Endothelial cell of umbilical vein (primary cell): ENCODE measurements around the gene TXK. TPM values are rescaled to one million over a fixed set of nuclear protein-coding genes. Genes with fewer than 3 reads are reported as not detected.

Experiments used
- BruUV-seq: library from RNA; stranded (reverse); fragments of 400-500 nt; replicated peaks from 2 replicates; lab custom pipeline; 2021; lab: Mats Ljungman, UMichigan
- CTCF ChIA-PET: fragments of 300-600, 350-600 bp; sonication (Branson Sonifier 250); formaldehyde crosslinking; loops from one replicate; lab custom pipeline; 2021; ENCODE audit warnings: antibody characterized with exemption, inconsistent platforms; lab: Charles Lee
- POLR2A ChIA-PET: fragments of 300-600, 350-600 bp; sonication (Branson Sonifier 250); formaldehyde crosslinking; loops from one replicate; lab custom pipeline; 2021; ENCODE audit warnings: antibody characterized with exemption, inconsistent platforms; lab: Charles Lee
- DNase-seq: peaks from one replicate; pipeline ENCODE4 v3.0.0-alpha.2; 2011; ENCODE audit warnings: low read depth, low spot score
- FAIRE-seq: peaks from 2 replicates; lab custom pipeline; 2011; peaks lifted over from hg19 to GRCh38; lab: Jason Lieb, UNC
- H2AFZ ChIP-seq: 2 replicates; pipeline ENCODE4 v1.6.0; 2012; ENCODE audit warnings: low read depth, low read length, control low read depth, inconsistent platforms
- H3K27ac ChIP-seq: 2 replicates; pipeline ENCODE4 v1.5.1; 2011; ENCODE audit warnings: low read depth, mild to moderate bottlenecking, control low read depth, low read length, moderate library complexity; ENCODE audit not compliant: insufficient read depth
- H3K27me3 ChIP-seq, 2 experiments: 2 replicates each; pipeline versions ENCODE4 v1.6.0 to v1.6.1; 2011; ENCODE audit warnings: low read length in 2 of 2, mixed read lengths in 1 of 2; ENCODE audit not compliant: control insufficient read depth in 2 of 2, insufficient read depth in 2 of 2
- H3K36me3 ChIP-seq, 2 experiments: 2 replicates in 1 of 2; 3 replicates in 1 of 2; pipeline ENCODE4 v1.5.1; 2011; ENCODE audit warnings: low read length in 2 of 2, mild to moderate bottlenecking in 1 of 2, moderate library complexity in 1 of 2; ENCODE audit not compliant: control insufficient read depth in 2 of 2, insufficient read depth in 2 of 2; ENCODE audit errors: extremely low read depth in 1 of 2
- H3K4me1 ChIP-seq: 3 replicates; pipeline ENCODE4 v1.5.1; 2011; ENCODE audit warnings: mild to moderate bottlenecking, low read length; ENCODE audit not compliant: control insufficient read depth, insufficient read depth; ENCODE audit errors: extremely low read depth
- H3K4me2 ChIP-seq: 2 replicates; pipeline ENCODE4 v1.6.1; 2011; ENCODE audit warnings: low read length, control low read depth, mixed read lengths; ENCODE audit not compliant: insufficient read depth
- H3K4me3 ChIP-seq, 3 experiments: fragments of 200-600 bp in 1 of 3; sonication (generic), shearing (Covaris generic) in 1 of 3; replicated peaks in 1 of 3; 2 replicates each; pipeline ENCODE4 v1.5.1; 2011 to 2016; ENCODE audit warnings: control low read depth in 3 of 3, low read length in 3 of 3, mild to moderate bottlenecking in 2 of 3, inconsistent platforms in 1 of 3, low read depth in 1 of 3, moderate library complexity in 1 of 3; ENCODE audit not compliant: insufficient read depth in 1 of 3
- H3K79me2 ChIP-seq: 2 replicates; pipeline ENCODE4 v1.6.0; 2012; ENCODE audit warnings: low read length, inconsistent platforms; ENCODE audit not compliant: control insufficient read depth, insufficient read depth
- H3K9ac ChIP-seq: replicated peaks from 2 replicates; pipeline ENCODE3; 2011; ENCODE audit warnings: low read length, control low read depth; ENCODE audit not compliant: insufficient read depth; ENCODE audit errors: extremely low read depth
- H3K9me1 ChIP-seq: replicated peaks from 3 replicates; pipeline ENCODE4 v1.6.0; 2011; ENCODE audit warnings: mild to moderate bottlenecking, low read length; ENCODE audit not compliant: control insufficient read depth, insufficient read depth; ENCODE audit errors: extremely low read depth
- H3K9me3 ChIP-seq: replicated peaks from 2 replicates; pipeline ENCODE4 v1.5.1; 2012; ENCODE audit warnings: low read length, inconsistent platforms; ENCODE audit not compliant: control insufficient read depth, insufficient read depth
- H4K20me1 ChIP-seq: replicated peaks from 2 replicates; pipeline ENCODE3; 2011; ENCODE audit warnings: mild to moderate bottlenecking, low read length; ENCODE audit not compliant: control insufficient read depth, insufficient read depth; ENCODE audit errors: extremely low read depth
- EZH2 ChIP-seq: IDR thresholded peaks from 2 replicates; pipeline ENCODE4 v1.6.1; 2012; ENCODE audit warnings: borderline replicate concordance, low read depth, mild to moderate bottlenecking, moderate library complexity, low read length, inconsistent platforms; ENCODE audit not compliant: severe bottlenecking
- FOS ChIP-seq: IDR thresholded peaks from 2 replicates; pipeline ENCODE4 v1.6.1; 2011; ENCODE audit warnings: mild to moderate bottlenecking, low read length, moderate library complexity, borderline replicate concordance; ENCODE audit not compliant: insufficient read depth
- GATA2 ChIP-seq: IDR thresholded peaks from 2 replicates; pipeline ENCODE4 v1.7.0; 2011; ENCODE audit warnings: low read depth, mild to moderate bottlenecking, moderate library complexity, mixed read lengths, low read length; ENCODE audit not compliant: insufficient read length, insufficient read depth
- JUN ChIP-seq: IDR thresholded peaks from 2 replicates; pipeline ENCODE4 v1.6.1; 2011; ENCODE audit warnings: borderline replicate concordance, low read depth; ENCODE audit not compliant: insufficient read length, insufficient read depth
- MYC ChIP-seq: IDR thresholded peaks from one replicate; pipeline ENCODE4 v1.6.1; 2011; ENCODE audit warnings: mild to moderate bottlenecking, low read depth, low read length
- POLR2A ChIP-seq: IDR thresholded peaks from 2 replicates; pipeline ENCODE4 v1.6.1; 2012; ENCODE audit warnings: low read depth, mild to moderate bottlenecking, control low read depth, low read length
- POLR2AphosphoS5 ChIP-seq: IDR thresholded peaks from 2 replicates; pipeline ENCODE4 v1.6.1; 2012; ENCODE audit warnings: low read depth, mild to moderate bottlenecking, control low read depth, low read length, moderate library complexity; ENCODE audit not compliant: insufficient read depth
- dilution Hi-C: fragments of 300-500 bp; cut with MboI; formaldehyde crosslinking; loops from one replicate; pipeline ENCODE4 v1.15.0; 2019; ENCODE audit warnings: low sequenced_read_pairs; ENCODE audit not compliant: extremely low pct_ligation_motif_present
- intact Hi-C: fragments of 100-400 bp; cut with micrococcal nuclease; formaldehyde crosslinking; loops from one replicate; pipeline ENCODE4 v1.10.0; 2022
- polyA plus RNA-seq, 4 experiments: library from polyadenylated mRNA; depleted of rRNA in 3 of 4; stranded (reverse) in 3 of 4; unstranded in 1 of 4; fragments of >200 nt; gene quantifications; 2 replicates each; pipeline versions ENCODE4 v1.2.1 to v1.2.3, GENCODE V29; 2011 to 2012; ENCODE audit warnings: missing spikeins in 1 of 4
- total RNA-seq: library from RNA; stranded (reverse); gene quantifications from 2 replicates; pipeline ENCODE4 v1.2.3, GENCODE V29; 2021
- TF ChIP-seq, protein P1 (sequence below): IDR thresholded peaks from 2 replicates; pipeline ENCODE4 v1.6.1; 2011; ENCODE audit not compliant: insufficient read depth, insufficient read length
- TF ChIP-seq, protein P2 (sequence below), 2 donors: IDR thresholded peaks; 1 replicate in 1 of 2; 2 replicates in 1 of 2; pipeline ENCODE4 v1.5.1; 2011; ENCODE audit warnings: low read length in 2 of 2, mild to moderate bottlenecking in 2 of 2, moderate library complexity in 2 of 2, control low read depth in 1 of 2, inconsistent platforms in 1 of 2, low read depth in 1 of 2; ENCODE audit not compliant: insufficient read depth in 1 of 2; ENCODE audit errors: extremely low read depth in 1 of 2

The TXK gene
- total and polyA plus RNA-seq, 2 donors (not counting 3 experiments of a cell fraction or from before 2014, with no cell fraction given) = 0.26 to 0.97 TPM

GRCh38 chr4:48105230-48105629, 28.8 kb downstream of the TXK start:
- intact Hi-C loops = no loop called here
- Histone ChIP-seq H3K4me3 (no peak overlapping the region), H3K9me3 (no peaks in the 10 kb centered on the region), H3K9me1 (no peaks in the 10 kb centered on the region), H3K36me3 (no peaks in the 10 kb centered on the region), H3K79me2 (no peaks in the 10 kb centered on the region), H3K27me3 (no peaks in the 10 kb centered on the region), H3K4me2 (no peak overlapping the region), H2AFZ (no peak overlapping the region), H3K9ac (no peak overlapping the region), H3K27ac (no peak overlapping the region), H4K20me1 (no peaks in the 10 kb centered on the region), H3K4me1 (no peaks in the 10 kb centered on the region)
- FAIRE-seq (no peak), DNase-seq (no peak)
- BruUV-seq = no TSS peak
- TF ChIP-seq EZH2 = no peak
- TF ChIP-seq, protein P1, sequence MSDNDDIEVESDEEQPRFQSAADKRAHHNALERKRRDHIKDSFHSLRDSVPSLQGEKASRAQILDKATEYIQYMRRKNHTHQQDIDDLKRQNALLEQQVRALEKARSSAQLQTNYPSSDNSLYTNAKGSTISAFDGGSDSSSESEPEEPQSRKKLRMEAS = no peak
- TF ChIP-seq JUN = no peak
- TF ChIP-seq FOS = no peak
- TF ChIP-seq POLR2AphosphoS5 = no peak
- TF ChIP-seq GATA2 = no peak
- TF ChIP-seq POLR2A = no peak
- TF ChIP-seq, protein P2, sequence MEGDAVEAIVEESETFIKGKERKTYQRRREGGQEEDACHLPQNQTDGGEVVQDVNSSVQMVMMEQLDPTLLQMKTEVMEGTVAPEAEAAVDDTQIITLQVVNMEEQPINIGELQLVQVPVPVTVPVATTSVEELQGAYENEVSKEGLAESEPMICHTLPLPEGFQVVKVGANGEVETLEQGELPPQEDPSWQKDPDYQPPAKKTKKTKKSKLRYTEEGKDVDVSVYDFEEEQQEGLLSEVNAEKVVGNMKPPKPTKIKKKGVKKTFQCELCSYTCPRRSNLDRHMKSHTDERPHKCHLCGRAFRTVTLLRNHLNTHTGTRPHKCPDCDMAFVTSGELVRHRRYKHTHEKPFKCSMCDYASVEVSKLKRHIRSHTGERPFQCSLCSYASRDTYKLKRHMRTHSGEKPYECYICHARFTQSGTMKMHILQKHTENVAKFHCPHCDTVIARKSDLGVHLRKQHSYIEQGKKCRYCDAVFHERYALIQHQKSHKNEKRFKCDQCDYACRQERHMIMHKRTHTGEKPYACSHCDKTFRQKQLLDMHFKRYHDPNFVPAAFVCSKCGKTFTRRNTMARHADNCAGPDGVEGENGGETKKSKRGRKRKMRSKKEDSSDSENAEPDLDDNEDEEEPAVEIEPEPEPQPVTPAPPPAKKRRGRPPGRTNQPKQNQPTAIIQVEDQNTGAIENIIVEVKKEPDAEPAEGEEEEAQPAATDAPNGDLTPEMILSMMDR (IDR thresholded peaks at IDR 0.05; ENCODE audit: extremely low read depth in 1 of 2, insufficient read depth in 1 of 2, low read depth in 1 of 2, low read length in 2 of 2) = no peak
- no peak for TF ChIP-seq MYC
- CTCF ChIA-PET = no interaction called here
- dilution Hi-C loops = no loop called here
- POLR2A ChIA-PET = no interaction called here
